Thoracic aorta (tissue), 2 donors: ENCODE measurements around the gene CD109. TPM values are rescaled to one million over a fixed set of nuclear protein-coding genes. Genes with fewer than 3 reads are reported as not detected.

Experiments
- ATAC-seq: fragments of 150-250 bp; one replicate; pipeline ENCODE4 v1.8.0; 2017; ENCODE audit warnings: low read depth; ENCODE audit not compliant: insufficient number of reproducible peaks, low FRiP score
- DNase-seq: peaks from one replicate; pipeline ENCODE4 v3.0.0-alpha.2; 2020; ENCODE audit warnings: low spot score
- H3K27ac ChIP-seq, 2 donors: fragments of 200-600 bp; sonication (generic); 1 replicate in 1 of 2; 2 replicates in 1 of 2; pipeline ENCODE4 v1.5.1; 2016; ENCODE audit warnings: mild to moderate bottlenecking in 2 of 2, moderate library complexity in 2 of 2
- H3K27me3 ChIP-seq: fragments of 200-600 bp; sonication (generic); replicated peaks from 2 replicates; pipeline ENCODE4 v1.6.0; 2016; ENCODE audit warnings: mild to moderate bottlenecking; ENCODE audit not compliant: insufficient read depth
- H3K36me3 ChIP-seq: fragments of 200-600 bp; sonication (generic); one replicate; pipeline ENCODE4 v1.5.1; 2016
- H3K4me1 ChIP-seq, 2 donors: fragments of 200-600 bp; sonication (generic); 1 replicate in 1 of 2; 2 replicates in 1 of 2; pipeline versions ENCODE4 v1.5.1 to v1.6.0; 2016; ENCODE audit warnings: low read depth in 2 of 2, mild to moderate bottlenecking in 1 of 2; ENCODE audit not compliant: control insufficient read depth in 1 of 2
- H3K4me3 ChIP-seq: fragments of 200-600 bp; sonication (generic); 2 replicates; pipeline ENCODE4 v1.5.1; 2016; ENCODE audit warnings: mild to moderate bottlenecking
- H3K9me3 ChIP-seq: fragments of 200-600 bp; sonication (generic); 2 replicates; pipeline ENCODE4 v1.5.1; 2016
- CTCF ChIP-seq: fragments of 200-600 bp; sonication (generic); IDR thresholded peaks from one replicate; pipeline ENCODE4 v1.5.1; 2019; ENCODE audit warnings: antibody characterized with exemption
- total RNA-seq, 2 donors: library from RNA; depleted of rRNA; stranded (reverse); fragments of >200 nt; gene quantifications; one replicate each; pipeline versions ENCODE4 v1.1.0 to v1.2.3, GENCODE V29; 2016

CD109 gene
- total RNA-seq, 2 donors from 2014 or later = 12.6 to 21.3 TPM

- Histone ChIP-seq H3K36me3 (peaks cover 6% of the 10 kb centered on the region), H3K27me3 (no peaks in the 10 kb centered on the region), H3K4me3 (no peak overlapping the region), H3K4me1 (no peaks in the 10 kb centered on the region), H3K27ac (no peak overlapping the region), H3K9me3 (no peaks in the 10 kb centered on the region)
- ATAC-seq (no peak), DNase-seq (no peak)
- TF ChIP-seq CTCF = no peak
Observed at GRCh38 chr6:73790574-73790973, 94.6 kb downstream of the CD109 start.

- ATAC-seq (no peak), DNase-seq (no peak)
- no peaks in the 10 kb centered on the region for H3K27me3 ChIP-seq
- TF ChIP-seq CTCF = no peak
- H3K27ac ChIP-seq = no peak overlapping the region
- H3K4me1 ChIP-seq = no peaks in the 10 kb centered on the region
- no peak overlapping the region for H3K4me3 ChIP-seq
- H3K9me3 ChIP-seq = no peaks in the 10 kb centered on the region
- H3K36me3 ChIP-seq = peaks cover 6% of the 10 kb centered on the region
Observed at GRCh38 chr6:73791336-73791735, 95.3 kb downstream of the CD109 start.

- ATAC-seq = no peak
- Histone ChIP-seq H3K9me3 (no peaks in the 10 kb centered on the region), H3K27ac (no peak overlapping the region), H3K4me1 (no peaks in the 10 kb centered on the region), H3K27me3 (no peaks in the 10 kb centered on the region), H3K4me3 (no peak overlapping the region), H3K36me3 (peaks cover 6% of the 10 kb centered on the region)
- DNase-seq = no peak
- no peak for TF ChIP-seq CTCF
Observed at GRCh38 chr6:73792738-73793137, 96.7 kb downstream of the CD109 start.

- Histone ChIP-seq H3K27ac (no peak overlapping the region), H3K36me3 (no peaks in the 10 kb centered on the region), H3K4me1 (no peaks in the 10 kb centered on the region), H3K27me3 (no peaks in the 10 kb centered on the region), H3K4me3 (no peak overlapping the region), H3K9me3 (no peaks in the 10 kb centered on the region)
- ATAC-seq = no peak
- DNase-seq = no peak
- no peak for TF ChIP-seq CTCF
Observed at GRCh38 chr6:73796881-73797280, 100.9 kb downstream of the CD109 start.

- no peaks in the 10 kb centered on the region for H3K9me3 ChIP-seq
- H3K27ac ChIP-seq = no peak overlapping the region
- no peaks in the 10 kb centered on the region for H3K36me3 ChIP-seq
- no peak for TF ChIP-seq CTCF
- ATAC-seq = no peak
- no peak overlapping the region for H3K4me3 ChIP-seq
- H3K4me1 ChIP-seq = no peaks in the 10 kb centered on the region
- DNase-seq = no peak
- H3K27me3 ChIP-seq = no peaks in the 10 kb centered on the region
Observed at GRCh38 chr6:73797861-73798260, 101.9 kb downstream of the CD109 start.
